ENCODE results near the gene ITFG1. TPM values are rescaled to one million over a fixed set of nuclear protein-coding genes. Genes with fewer than 3 reads are reported as not detected.

ITFG1 gene
- total RNA-seq, 1 experiment from 2014 or later: 38.2 TPM

- POLR2A ChIA-PET: no interaction called here
- H3K9me3 ChIP-seq: no peaks in the 10 kb centered on the region
- CTCF ChIA-PET: no interaction called here
Observed at GRCh38 chr16:47230296-47230695, 230.6 kb downstream of the ITFG1 start.

GRCh38 chr16:47229053-47230050 is 231.5 kb downstream of the ITFG1 start:
- Mint-ChIP-seq H3K27ac (ENCODE audit: unreplicated experiment) (no peak overlapping the region), H3K36me3 (ENCODE audit: insufficient read depth, unreplicated experiment) (no peaks in the 10 kb centered on the region), H3K9me3 (ENCODE audit: unreplicated experiment) (no peaks in the 10 kb centered on the region), H3K4me1 (ENCODE audit: low read depth, unreplicated experiment) (peaks cover 8% of the 10 kb centered on the region), H3K27me3 (ENCODE audit: insufficient read depth, unreplicated experiment) (no peaks in the 10 kb centered on the region), H3K4me3 (ENCODE audit: unreplicated experiment) (no peak overlapping the region)
- no peak for TF ChIP-seq CTCF (IDR thresholded peaks at IDR 0.05; ENCODE audit: insufficient read depth in 1 of 2, low read depth in 1 of 2, low read length in 1 of 2, severe bottlenecking in 1 of 2, unreplicated experiment in 1 of 2)
- BruUV-seq (replicated peaks): no TSS peak
- ChIA-PET CTCF (no interaction called here), POLR2A (no interaction called here)
- intact Hi-C loops (cut with micrococcal nuclease; ENCODE audit: unreplicated experiment): no loop called here
- DNase-seq: no peak
- H3K27me3 ChIP-seq (replicated peaks; ENCODE audit: control insufficient read depth, insufficient read depth, low read length): no peaks in the 10 kb centered on the region
- H3K4me1 ChIP-seq: no peaks in the 10 kb centered on the region
- no peaks in the 10 kb centered on the region for H3K36me3 ChIP-seq (ENCODE audit: control insufficient read depth, insufficient read depth, low read length)
- H3K9me3 ChIP-seq: no peaks in the 10 kb centered on the region
- no peak overlapping the region for H3K4me3 ChIP-seq (ENCODE audit: low read depth, low read length)

More at GRCh38 chr16:47230296-47230695, 230.6 kb downstream of the ITFG1 start:
- no TSS peak for BruUV-seq (replicated peaks)
- H3K27ac Mint-ChIP-seq (ENCODE audit: unreplicated experiment): no peak overlapping the region
- DNase-seq: no peak
- Histone ChIP-seq H3K4me3 (ENCODE audit: low read depth, low read length) (no peak overlapping the region), H3K27me3 (replicated peaks; ENCODE audit: control insufficient read depth, insufficient read depth, low read length) (no peaks in the 10 kb centered on the region), H3K4me1 (no peaks in the 10 kb centered on the region), H3K36me3 (ENCODE audit: control insufficient read depth, insufficient read depth, low read length) (no peaks in the 10 kb centered on the region)
- H3K4me1 Mint-ChIP-seq (ENCODE audit: low read depth, unreplicated experiment): peaks cover 8% of the 10 kb centered on the region
- intact Hi-C loops (cut with micrococcal nuclease; ENCODE audit: unreplicated experiment): no loop called here
- H3K4me3 Mint-ChIP-seq (ENCODE audit: unreplicated experiment): no peak overlapping the region
- no peaks in the 10 kb centered on the region for H3K9me3 Mint-ChIP-seq (ENCODE audit: unreplicated experiment)
- H3K36me3 Mint-ChIP-seq (ENCODE audit: insufficient read depth, unreplicated experiment): peaks cover 5% of the 10 kb centered on the region
- H3K27me3 Mint-ChIP-seq (ENCODE audit: insufficient read depth, unreplicated experiment): no peaks in the 10 kb centered on the region
- no peak for TF ChIP-seq CTCF (IDR thresholded peaks at IDR 0.05; ENCODE audit: insufficient read depth in 1 of 2, low read depth in 1 of 2, low read length in 1 of 2, severe bottlenecking in 1 of 2, unreplicated experiment in 1 of 2)

- CTCF ChIA-PET: no interaction called here
- H3K27me3 ChIP-seq (replicated peaks; ENCODE audit: control insufficient read depth, insufficient read depth, low read length): no peaks in the 10 kb centered on the region
Observed at GRCh38 chr16:47228241-47228640, 232.6 kb downstream of the ITFG1 start.

More at GRCh38 chr16:47228241-47228640, 232.6 kb downstream of the ITFG1 start:
- intact Hi-C loops (cut with micrococcal nuclease; ENCODE audit: unreplicated experiment): no loop called here
- H3K4me3 Mint-ChIP-seq (ENCODE audit: unreplicated experiment): no peak overlapping the region
- TF ChIP-seq CTCF (IDR thresholded peaks at IDR 0.05; ENCODE audit: insufficient read depth in 1 of 2, low read depth in 1 of 2, low read length in 1 of 2, severe bottlenecking in 1 of 2, unreplicated experiment in 1 of 2): no peak
- no peak overlapping the region for H3K27ac Mint-ChIP-seq (ENCODE audit: unreplicated experiment)
- no peak for DNase-seq
- BruUV-seq (replicated peaks): no TSS peak
- H3K9me3 Mint-ChIP-seq (ENCODE audit: unreplicated experiment): no peaks in the 10 kb centered on the region
- no peaks in the 10 kb centered on the region for H3K36me3 Mint-ChIP-seq (ENCODE audit: insufficient read depth, unreplicated experiment)
- Histone ChIP-seq H3K9me3 (no peaks in the 10 kb centered on the region), H3K4me3 (ENCODE audit: low read depth, low read length) (no peak overlapping the region), H3K4me1 (no peaks in the 10 kb centered on the region), H3K36me3 (ENCODE audit: control insufficient read depth, insufficient read depth, low read length) (no peaks in the 10 kb centered on the region)
- no peaks in the 10 kb centered on the region for H3K27me3 Mint-ChIP-seq (ENCODE audit: insufficient read depth, unreplicated experiment)
- POLR2A ChIA-PET: no interaction called here
- H3K4me1 Mint-ChIP-seq (ENCODE audit: low read depth, unreplicated experiment): peaks cover 8% of the 10 kb centered on the region
